HK-2 (cell line): ENCODE measurements around the gene ZNF653.
"Not testable (repeated sequence)": the region's sequence is repeated elsewhere in the genome, so short reads cannot be mapped to it uniquely, and the experiment has no call there.

Experiments
- DNase-seq: peaks from one replicate; pipeline ENCODE4 v3.0.0-alpha.2; 2018; ENCODE audit not compliant: unreplicated experiment

The ZNF653 gene

DNA sequence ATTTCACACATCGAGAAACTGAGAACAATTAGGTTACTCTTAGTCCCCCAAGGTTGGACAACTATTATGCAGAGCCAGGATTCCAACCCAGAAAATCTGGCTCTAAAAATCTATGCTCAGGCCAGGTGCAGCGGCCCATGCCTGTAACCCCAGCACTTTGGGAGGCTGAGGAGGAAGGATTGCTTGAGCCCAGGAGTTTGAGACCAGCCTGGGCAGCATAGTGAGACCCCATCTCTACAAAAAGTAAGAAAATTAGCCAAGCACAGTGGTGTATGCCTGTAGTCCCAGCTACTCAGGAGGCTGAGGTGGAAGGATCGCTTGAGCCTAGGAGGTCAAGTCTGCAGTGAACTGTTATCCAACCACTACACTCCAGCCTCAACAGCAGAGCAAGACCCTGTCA, 72.1 kb downstream of the ZNF653 start:
- DNase-seq: not testable (repeated sequence)
